MV-4-11 (cell line): ENCODE measurements around the gene AR.

ENCODE experiments used
- DNase-seq: peaks from one replicate; lab custom pipeline; 2025; lab: John Stamatoyannopoulos, UW

AR gene

DNA sequence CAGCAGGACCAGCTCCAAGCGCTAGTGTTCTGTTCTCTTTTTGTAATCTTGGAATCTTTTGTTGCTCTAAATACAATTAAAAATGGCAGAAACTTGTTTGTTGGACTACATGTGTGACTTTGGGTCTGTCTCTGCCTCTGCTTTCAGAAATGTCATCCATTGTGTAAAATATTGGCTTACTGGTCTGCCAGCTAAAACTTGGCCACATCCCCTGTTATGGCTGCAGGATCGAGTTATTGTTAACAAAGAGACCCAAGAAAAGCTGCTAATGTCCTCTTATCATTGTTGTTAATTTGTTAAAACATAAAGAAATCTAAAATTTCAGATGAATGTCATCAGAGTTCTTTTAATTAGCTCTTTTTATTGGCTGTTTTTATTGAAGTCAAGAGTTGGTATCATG, 186.5 kb downstream of the AR start:
- no peak for DNase-seq

GRCh38 chrX:67731061-67731460, 187.2 kb downstream of the AR start:
- DNase-seq, result no peak

DNA sequence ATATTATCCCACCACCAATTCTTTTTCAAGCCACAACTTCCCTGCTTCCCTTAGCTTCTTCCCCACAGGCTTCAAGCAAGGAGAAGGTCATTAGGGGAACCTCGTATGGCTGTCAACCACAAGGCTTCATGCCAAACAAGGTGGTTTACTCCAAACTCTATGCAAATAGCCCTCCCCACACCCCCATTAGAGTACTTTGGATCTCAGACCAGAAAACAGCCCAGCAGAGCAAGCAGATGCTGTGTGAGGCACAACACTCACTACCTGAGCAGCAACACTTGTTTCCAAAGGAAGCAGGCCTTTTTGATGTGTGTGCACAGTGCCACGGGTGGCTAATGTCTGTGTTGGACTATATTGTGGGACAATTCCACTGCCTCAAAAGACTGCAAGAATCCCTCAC, 189.0 kb downstream of the AR start:
- DNase-seq, result no peak

- peak; percentile 86 for DNase-seq
These were observed 190.4 kb downstream of the AR start for GRCh38 chrX:67734111-67734753.

DNA sequence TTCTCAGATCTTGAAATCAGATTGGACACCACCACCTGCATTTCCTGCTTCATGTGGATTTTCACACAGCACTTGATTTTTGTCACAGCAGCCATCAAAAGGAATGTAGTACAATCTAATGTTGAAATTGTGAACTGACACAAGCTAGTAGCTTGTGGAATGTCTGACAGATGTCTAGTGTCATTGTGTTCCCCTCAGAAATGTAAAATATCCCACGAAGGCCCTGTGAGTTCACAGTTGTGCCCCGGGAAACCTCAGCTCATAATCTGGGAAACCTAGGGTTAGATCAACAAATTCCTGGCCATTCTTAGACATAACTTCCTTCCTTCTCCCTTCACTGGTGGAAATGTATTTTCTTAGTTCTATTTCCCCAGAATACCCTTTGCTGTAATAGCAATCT, 205.7 kb downstream of the AR start:
- no peak for DNase-seq

- no peak for DNase-seq
These were observed 206.9 kb downstream of the AR start for GRCh38 chrX:67750694-67751093.

DNA sequence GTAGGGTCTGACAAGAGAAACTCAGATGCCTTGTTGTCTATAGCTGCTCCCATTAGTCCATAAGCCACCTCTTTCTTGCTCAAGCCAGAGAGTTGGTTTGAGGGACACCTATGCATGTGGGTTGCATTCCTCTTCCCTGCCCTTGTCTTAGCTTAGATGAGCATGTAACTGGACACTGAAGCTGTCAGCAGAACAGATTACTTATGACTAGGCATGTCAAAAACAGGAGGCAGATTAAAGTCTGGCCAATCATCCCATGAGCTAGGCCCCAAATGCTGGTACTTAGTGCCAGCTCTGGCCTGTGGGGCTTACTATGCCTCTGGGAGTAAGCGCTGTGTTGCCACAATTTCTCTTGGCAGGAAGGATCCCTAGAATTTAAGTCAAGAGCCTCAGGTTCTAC, 215.2 kb downstream of the AR start:
- no peak for DNase-seq

- no peak for DNase-seq
These were observed 233.3 kb downstream of the AR start for GRCh38 chrX:67777148-67777547.

- DNase-seq, result no peak
These were observed 235.3 kb downstream of the AR start for GRCh38 chrX:67779099-67779498.
